HL-60 (cell line): ENCODE measurements around the gene TBC1D20.

Source experiments
- CTCF ChIP-seq: IDR thresholded peaks from one replicate; pipeline ENCODE4 v1.5.1; 2011; ENCODE audit warnings: low read length, control low read depth, inconsistent platforms; ENCODE audit not compliant: insufficient read depth
- SPI1 ChIP-seq: IDR thresholded peaks from 2 replicates; pipeline ENCODE4 v1.6.1; 2012; ENCODE audit warnings: low read depth, mild to moderate bottlenecking, borderline replicate concordance
- TF ChIP-seq, protein P1 (sequence below): IDR thresholded peaks from 2 replicates; pipeline ENCODE4 v1.6.1; 2012; ENCODE audit warnings: low read depth; ENCODE audit not compliant: insufficient replicate concordance

DNA sequence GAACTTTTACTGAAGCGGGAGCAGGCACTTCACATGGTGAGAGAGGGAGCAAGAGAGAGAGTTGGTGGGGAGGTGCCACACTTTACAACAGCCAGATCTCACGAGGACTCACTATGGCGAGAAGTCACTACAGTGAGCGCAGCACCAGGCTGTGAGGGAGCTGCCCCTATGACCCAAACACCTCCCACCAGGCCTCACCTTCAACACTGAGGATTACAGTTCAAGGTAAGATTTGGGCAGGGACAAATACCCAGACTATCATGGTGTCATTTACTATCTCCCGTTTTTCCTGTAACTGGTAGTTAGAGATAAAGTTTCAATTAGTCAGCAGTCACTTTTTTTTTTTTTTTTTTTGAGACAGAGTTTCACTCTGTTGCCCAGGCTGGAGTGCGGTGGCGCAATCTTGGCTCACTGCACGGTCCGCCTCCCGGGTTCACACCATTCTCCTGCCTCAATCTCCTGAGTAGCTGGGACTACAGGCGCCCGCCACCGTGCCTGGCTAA, 46.5 kb downstream of the TBC1D20 start:
- TF ChIP-seq CTCF (no peak), SPI1 (no peak)
- TF ChIP-seq, protein P1, sequence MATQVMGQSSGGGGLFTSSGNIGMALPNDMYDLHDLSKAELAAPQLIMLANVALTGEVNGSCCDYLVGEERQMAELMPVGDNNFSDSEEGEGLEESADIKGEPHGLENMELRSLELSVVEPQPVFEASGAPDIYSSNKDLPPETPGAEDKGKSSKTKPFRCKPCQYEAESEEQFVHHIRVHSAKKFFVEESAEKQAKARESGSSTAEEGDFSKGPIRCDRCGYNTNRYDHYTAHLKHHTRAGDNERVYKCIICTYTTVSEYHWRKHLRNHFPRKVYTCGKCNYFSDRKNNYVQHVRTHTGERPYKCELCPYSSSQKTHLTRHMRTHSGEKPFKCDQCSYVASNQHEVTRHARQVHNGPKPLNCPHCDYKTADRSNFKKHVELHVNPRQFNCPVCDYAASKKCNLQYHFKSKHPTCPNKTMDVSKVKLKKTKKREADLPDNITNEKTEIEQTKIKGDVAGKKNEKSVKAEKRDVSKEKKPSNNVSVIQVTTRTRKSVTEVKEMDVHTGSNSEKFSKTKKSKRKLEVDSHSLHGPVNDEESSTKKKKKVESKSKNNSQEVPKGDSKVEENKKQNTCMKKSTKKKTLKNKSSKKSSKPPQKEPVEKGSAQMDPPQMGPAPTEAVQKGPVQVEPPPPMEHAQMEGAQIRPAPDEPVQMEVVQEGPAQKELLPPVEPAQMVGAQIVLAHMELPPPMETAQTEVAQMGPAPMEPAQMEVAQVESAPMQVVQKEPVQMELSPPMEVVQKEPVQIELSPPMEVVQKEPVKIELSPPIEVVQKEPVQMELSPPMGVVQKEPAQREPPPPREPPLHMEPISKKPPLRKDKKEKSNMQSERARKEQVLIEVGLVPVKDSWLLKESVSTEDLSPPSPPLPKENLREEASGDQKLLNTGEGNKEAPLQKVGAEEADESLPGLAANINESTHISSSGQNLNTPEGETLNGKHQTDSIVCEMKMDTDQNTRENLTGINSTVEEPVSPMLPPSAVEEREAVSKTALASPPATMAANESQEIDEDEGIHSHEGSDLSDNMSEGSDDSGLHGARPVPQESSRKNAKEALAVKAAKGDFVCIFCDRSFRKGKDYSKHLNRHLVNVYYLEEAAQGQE, result no peak
